ENCODE data around the gene ADAD1.
A peak's percentile ranks its signal among the peaks of the same experiment; 100 is the strongest.

ADAD1 gene

DNA sequence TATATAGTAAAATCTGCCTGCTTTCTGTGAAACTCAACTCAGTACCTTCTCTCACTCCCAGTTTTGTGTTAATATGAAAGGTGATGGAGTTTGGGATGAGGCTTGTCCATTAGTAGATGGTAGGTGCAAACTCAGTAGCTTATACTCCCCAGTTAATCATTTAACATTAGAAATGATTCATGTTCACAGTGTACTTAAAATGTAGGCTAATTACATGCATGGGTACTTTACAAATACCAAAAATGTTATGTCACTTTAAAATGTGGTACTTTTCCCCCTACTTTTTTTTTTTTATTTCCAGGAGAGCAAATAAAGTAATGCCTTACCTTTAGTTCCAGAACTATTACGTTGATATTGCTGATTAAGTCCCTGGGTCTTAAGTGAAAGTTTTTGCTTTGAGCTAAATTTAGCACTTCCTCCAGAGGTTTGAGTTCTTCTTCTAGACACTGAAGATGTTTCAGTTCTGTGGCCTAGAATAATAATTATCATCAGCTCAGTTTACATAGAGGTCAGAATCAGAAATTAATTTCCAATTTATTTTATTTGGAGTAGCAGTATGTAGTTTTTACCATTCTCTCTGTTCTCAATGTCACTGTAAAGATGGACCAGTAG lies 74.7 kb downstream of the ADAD1 start:
- TF ChIP-seq, protein P1, sequence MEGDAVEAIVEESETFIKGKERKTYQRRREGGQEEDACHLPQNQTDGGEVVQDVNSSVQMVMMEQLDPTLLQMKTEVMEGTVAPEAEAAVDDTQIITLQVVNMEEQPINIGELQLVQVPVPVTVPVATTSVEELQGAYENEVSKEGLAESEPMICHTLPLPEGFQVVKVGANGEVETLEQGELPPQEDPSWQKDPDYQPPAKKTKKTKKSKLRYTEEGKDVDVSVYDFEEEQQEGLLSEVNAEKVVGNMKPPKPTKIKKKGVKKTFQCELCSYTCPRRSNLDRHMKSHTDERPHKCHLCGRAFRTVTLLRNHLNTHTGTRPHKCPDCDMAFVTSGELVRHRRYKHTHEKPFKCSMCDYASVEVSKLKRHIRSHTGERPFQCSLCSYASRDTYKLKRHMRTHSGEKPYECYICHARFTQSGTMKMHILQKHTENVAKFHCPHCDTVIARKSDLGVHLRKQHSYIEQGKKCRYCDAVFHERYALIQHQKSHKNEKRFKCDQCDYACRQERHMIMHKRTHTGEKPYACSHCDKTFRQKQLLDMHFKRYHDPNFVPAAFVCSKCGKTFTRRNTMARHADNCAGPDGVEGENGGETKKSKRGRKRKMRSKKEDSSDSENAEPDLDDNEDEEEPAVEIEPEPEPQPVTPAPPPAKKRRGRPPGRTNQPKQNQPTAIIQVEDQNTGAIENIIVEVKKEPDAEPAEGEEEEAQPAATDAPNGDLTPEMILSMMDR (IDR thresholded peaks at IDR 0.05; ENCODE audit: low read length), result no peak
- no peak for TF ChIP-seq EZH2 (IDR thresholded peaks at IDR 0.05; ENCODE audit: borderline replicate concordance, low read length)
- H3K79me2 ChIP-seq (ENCODE audit: insufficient read depth, low read length), result no peaks in the 10 kb centered on the region
- H3K4me3 ChIP-seq (ENCODE audit: low read depth, low read length, poor library complexity, severe bottlenecking), result no peak overlapping the region
- no peaks in the 10 kb centered on the region for H3K9me2 ChIP-seq (ENCODE audit: low read depth, low read length)
- H3K9me3 ChIP-seq (ENCODE audit: low read length), result no peaks in the 10 kb centered on the region
- no peak overlapping the region for H2AFZ ChIP-seq (ENCODE audit: low read length)
- no peak overlapping the region for H3K4me2 ChIP-seq (ENCODE audit: low read length)
- H4K20me1 ChIP-seq (ENCODE audit: insufficient read depth, low read length), result no peaks in the 10 kb centered on the region
- H3K27me3 ChIP-seq (ENCODE audit: insufficient read depth, low read length), result no peaks in the 10 kb centered on the region
- H3K4me1 ChIP-seq (ENCODE audit: insufficient read depth, low read length, severe bottlenecking), result no peaks in the 10 kb centered on the region
- H3K27ac ChIP-seq (ENCODE audit: low read depth, low read length, poor library complexity, severe bottlenecking), result no peak overlapping the region
- H3K9ac ChIP-seq (ENCODE audit: low read length), result no peak overlapping the region
- no peaks in the 10 kb centered on the region for H3F3A ChIP-seq (ENCODE audit: insufficient read depth, low read length)
- no peaks in the 10 kb centered on the region for H3K36me3 ChIP-seq (ENCODE audit: insufficient read depth, low read length)

DNA sequence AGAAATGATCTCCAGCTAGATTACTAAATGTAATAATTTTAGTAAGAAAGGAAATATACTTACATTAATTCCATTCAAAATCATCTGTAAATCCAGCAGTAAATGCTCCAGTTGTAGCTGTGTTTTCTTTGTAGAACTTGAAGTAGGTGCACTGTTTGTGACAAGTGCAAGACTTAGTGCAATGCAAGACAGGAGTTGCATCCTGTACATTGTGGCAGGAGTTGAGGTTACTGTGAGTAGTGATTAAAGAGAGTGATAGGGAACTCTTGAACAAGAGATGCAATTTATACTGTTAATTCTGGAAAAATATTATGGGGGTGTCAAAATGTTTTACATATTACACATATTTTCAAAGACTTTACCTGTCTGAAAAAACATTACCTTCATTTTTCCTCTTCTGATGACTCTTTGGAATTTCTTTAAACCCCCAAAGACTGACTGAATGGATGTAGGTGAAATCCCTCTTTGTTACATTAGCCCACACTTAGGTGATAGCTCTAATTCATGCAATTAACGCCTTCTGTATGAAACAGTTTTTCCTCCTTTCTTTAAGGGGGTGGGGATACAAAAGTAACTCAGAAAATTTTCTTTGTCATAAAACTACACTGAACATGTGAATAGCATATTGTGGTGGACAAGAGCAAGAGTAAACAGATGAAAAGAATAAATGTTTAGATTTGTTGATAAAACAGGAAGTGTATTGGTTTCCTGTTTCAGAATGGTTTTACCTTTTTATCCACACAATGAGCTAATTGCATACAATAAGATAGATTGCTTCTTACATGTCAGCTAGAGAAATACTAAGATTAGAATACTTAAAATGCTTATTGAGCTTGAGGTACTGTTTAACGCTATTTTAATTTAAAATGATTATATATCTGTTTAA lies 77.7 kb downstream of the ADAD1 start, which contains the start of gene IL2:
Gene IL2, minus strand, starts transcription at position 495 of the 886 bp plus-strand sequence. Its CDS starts 285 bp downstream, at position 210.
- no peak within 1 kb of the TSS for H3K4me2 ChIP-seq (ENCODE audit: low read length)
- H3K9me3 ChIP-seq (ENCODE audit: low read length), result no peaks in the 10 kb centered on the region
- no peak within 1 kb of the TSS for H3K27ac ChIP-seq (ENCODE audit: low read depth, low read length, poor library complexity, severe bottlenecking)
- no peaks in the 10 kb centered on the region for H3K36me3 ChIP-seq (ENCODE audit: insufficient read depth, low read length)
- no peaks in the 10 kb centered on the region for H3K4me1 ChIP-seq (ENCODE audit: insufficient read depth, low read length, severe bottlenecking)
- no peaks in the 10 kb centered on the region for H3F3A ChIP-seq (ENCODE audit: insufficient read depth, low read length)
- H4K20me1 ChIP-seq (ENCODE audit: insufficient read depth, low read length), result no peaks in the 10 kb centered on the region
- no peak within 1 kb of the TSS for H3K4me3 ChIP-seq (ENCODE audit: low read depth, low read length, poor library complexity, severe bottlenecking)
- H3K79me2 ChIP-seq (ENCODE audit: insufficient read depth, low read length), result no peaks in the 10 kb centered on the region
- no peak within 1 kb of the TSS for H2AFZ ChIP-seq (ENCODE audit: low read length)
- H3K27me3 ChIP-seq (ENCODE audit: insufficient read depth, low read length), result no peaks in the 10 kb centered on the region
- TF ChIP-seq, protein P1 (IDR thresholded peaks at IDR 0.05; ENCODE audit: low read length), result no peak
- TF ChIP-seq EZH2 (IDR thresholded peaks at IDR 0.05; ENCODE audit: borderline replicate concordance, low read length), result no peak
- H3K9ac ChIP-seq (ENCODE audit: low read length), result no peak within 1 kb of the TSS
- H3K9me2 ChIP-seq (ENCODE audit: low read depth, low read length), result no peaks in the 10 kb centered on the region

DNA sequence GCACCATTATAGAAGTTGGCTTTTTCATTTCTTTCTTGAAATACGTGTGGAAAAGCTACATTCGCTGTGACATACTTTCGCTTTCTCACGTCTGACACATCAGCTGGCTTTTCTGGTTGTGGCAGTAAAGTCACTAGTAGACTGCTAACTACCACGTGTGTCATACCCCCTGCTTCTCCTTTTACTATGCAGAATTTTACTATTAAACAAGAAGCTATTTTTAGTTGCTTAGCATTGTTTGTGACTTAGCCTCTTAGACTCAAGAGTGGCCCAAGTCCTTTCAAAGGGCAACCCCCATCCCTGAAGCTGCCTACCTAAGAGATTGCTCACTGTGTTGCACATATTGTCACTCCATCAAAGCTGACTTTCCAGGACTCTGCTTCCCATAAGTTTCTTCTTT lies 79.8 kb downstream of the ADAD1 start:
- no peak overlapping the region for H3K27ac ChIP-seq (ENCODE audit: low read depth, low read length, poor library complexity, severe bottlenecking)
- no peaks in the 10 kb centered on the region for H3K36me3 ChIP-seq (ENCODE audit: insufficient read depth, low read length)
- no peaks in the 10 kb centered on the region for H3K27me3 ChIP-seq (ENCODE audit: insufficient read depth, low read length)
- H4K20me1 ChIP-seq (ENCODE audit: insufficient read depth, low read length), result no peaks in the 10 kb centered on the region
- no peaks in the 10 kb centered on the region for H3K9me3 ChIP-seq (ENCODE audit: low read length)
- no peaks in the 10 kb centered on the region for H3F3A ChIP-seq (ENCODE audit: insufficient read depth, low read length)
- no peaks in the 10 kb centered on the region for H3K79me2 ChIP-seq (ENCODE audit: insufficient read depth, low read length)
- no peak overlapping the region for H3K9ac ChIP-seq (ENCODE audit: low read length)
- no peak overlapping the region for H2AFZ ChIP-seq (ENCODE audit: low read length)
- peak overlapping the region; percentile 15; the same call in 1 of the 2 replicates for H3K4me2 ChIP-seq (ENCODE audit: low read length)
- TF ChIP-seq EZH2 (IDR thresholded peaks at IDR 0.05; ENCODE audit: borderline replicate concordance, low read length), result no peak
- TF ChIP-seq, protein P1 (IDR thresholded peaks at IDR 0.05; ENCODE audit: low read length), result no peak
- H3K4me1 ChIP-seq (ENCODE audit: insufficient read depth, low read length, severe bottlenecking), result no peaks in the 10 kb centered on the region
- no peaks in the 10 kb centered on the region for H3K9me2 ChIP-seq (ENCODE audit: low read depth, low read length)
- H3K4me3 ChIP-seq (ENCODE audit: low read depth, low read length, poor library complexity, severe bottlenecking), result no peak overlapping the region
